ENCODE results near the gene MS4A8. TPM values are rescaled to one million over a fixed set of nuclear protein-coding genes. Genes with fewer than 3 reads are reported as not detected.
"Not testable (repeated sequence)": the region's sequence is repeated elsewhere in the genome, so short reads cannot be mapped to it uniquely, and the experiment has no call there.

Gene MS4A8
- total RNA-seq, 1 donor from 2014 or later = not detected

- H3K27ac Mint-ChIP-seq (ENCODE audit: unreplicated experiment) = no peak overlapping the region
- H3K27me3 Mint-ChIP-seq (ENCODE audit: unreplicated experiment) = peaks cover 8% of the 10 kb centered on the region
- no peaks in the 10 kb centered on the region for H3K36me3 Mint-ChIP-seq (ENCODE audit: unreplicated experiment)
- no peaks in the 10 kb centered on the region for H3K4me1 Mint-ChIP-seq (ENCODE audit: unreplicated experiment)
- H3K4me3 Mint-ChIP-seq (ENCODE audit: unreplicated experiment) = no peak overlapping the region
- TF ChIP-seq, protein P1, sequence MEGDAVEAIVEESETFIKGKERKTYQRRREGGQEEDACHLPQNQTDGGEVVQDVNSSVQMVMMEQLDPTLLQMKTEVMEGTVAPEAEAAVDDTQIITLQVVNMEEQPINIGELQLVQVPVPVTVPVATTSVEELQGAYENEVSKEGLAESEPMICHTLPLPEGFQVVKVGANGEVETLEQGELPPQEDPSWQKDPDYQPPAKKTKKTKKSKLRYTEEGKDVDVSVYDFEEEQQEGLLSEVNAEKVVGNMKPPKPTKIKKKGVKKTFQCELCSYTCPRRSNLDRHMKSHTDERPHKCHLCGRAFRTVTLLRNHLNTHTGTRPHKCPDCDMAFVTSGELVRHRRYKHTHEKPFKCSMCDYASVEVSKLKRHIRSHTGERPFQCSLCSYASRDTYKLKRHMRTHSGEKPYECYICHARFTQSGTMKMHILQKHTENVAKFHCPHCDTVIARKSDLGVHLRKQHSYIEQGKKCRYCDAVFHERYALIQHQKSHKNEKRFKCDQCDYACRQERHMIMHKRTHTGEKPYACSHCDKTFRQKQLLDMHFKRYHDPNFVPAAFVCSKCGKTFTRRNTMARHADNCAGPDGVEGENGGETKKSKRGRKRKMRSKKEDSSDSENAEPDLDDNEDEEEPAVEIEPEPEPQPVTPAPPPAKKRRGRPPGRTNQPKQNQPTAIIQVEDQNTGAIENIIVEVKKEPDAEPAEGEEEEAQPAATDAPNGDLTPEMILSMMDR (IDR thresholded peaks at IDR 0.05) = no peak
- H3K9me3 Mint-ChIP-seq (ENCODE audit: unreplicated experiment) = no peaks in the 10 kb centered on the region
- no peak for DNase-seq (ENCODE audit: extremely low spot score, unreplicated experiment)
Observed at GRCh38 chr11:60753309-60753708, 53.9 kb downstream of the MS4A8 start.

- H3K4me1 Mint-ChIP-seq (ENCODE audit: unreplicated experiment) = no peaks in the 10 kb centered on the region
- no peak for DNase-seq (ENCODE audit: extremely low spot score, unreplicated experiment)
- H3K4me3 Mint-ChIP-seq (ENCODE audit: unreplicated experiment) = no peak overlapping the region
- TF ChIP-seq, protein P1 (IDR thresholded peaks at IDR 0.05) = no peak
- H3K9me3 Mint-ChIP-seq (ENCODE audit: unreplicated experiment) = no peaks in the 10 kb centered on the region
- H3K36me3 Mint-ChIP-seq (ENCODE audit: unreplicated experiment) = no peaks in the 10 kb centered on the region
- peaks cover 19% of the 10 kb centered on the region for H3K27me3 Mint-ChIP-seq (ENCODE audit: unreplicated experiment)
- H3K27ac Mint-ChIP-seq (ENCODE audit: unreplicated experiment) = no peak overlapping the region
Observed at GRCh38 chr11:60754887-60755286, 55.5 kb downstream of the MS4A8 start.

DNA sequence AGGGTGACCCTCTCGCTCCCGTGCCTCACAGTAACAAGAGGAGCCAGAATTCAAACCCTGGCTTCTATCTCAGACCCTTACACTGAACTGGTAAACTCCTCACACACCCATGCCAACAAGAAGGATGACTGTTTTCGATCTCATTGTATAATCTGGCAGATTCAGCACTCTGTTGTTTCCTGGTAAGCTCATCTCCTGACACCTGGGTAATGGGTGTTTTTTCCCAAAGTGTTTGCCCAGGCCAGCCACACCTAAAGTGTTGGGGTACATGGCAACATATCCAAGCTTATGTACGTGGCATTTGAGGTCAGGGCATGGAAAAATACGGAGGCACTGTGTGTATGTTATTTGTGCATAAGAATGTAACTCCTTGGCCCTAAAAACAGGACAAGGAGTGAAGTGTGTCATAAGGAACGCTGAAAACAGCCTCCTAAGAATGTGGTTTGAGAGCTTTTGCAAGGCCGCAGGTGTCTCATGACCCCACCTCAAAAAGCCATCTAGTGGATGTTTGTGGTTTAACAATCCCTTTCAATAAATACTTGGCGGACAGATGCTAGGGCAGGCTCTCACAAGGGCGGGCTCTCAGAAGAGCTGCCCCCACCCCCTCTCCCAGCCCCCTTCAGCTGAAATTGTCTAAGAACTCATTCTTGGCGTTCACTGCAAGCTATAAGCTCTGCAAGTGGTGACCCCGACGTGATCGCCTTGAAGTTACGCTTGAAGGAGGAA, 57.1 kb downstream of the MS4A8 start, which contains the start of gene MS4A15:
Gene MS4A15 (plus strand): TSS at position 561 of the 726 bp plus-strand sequence. CDS start 6,867 bp downstream, outside the sequence.
- no peak for DNase-seq (ENCODE audit: extremely low spot score, unreplicated experiment)

DNA sequence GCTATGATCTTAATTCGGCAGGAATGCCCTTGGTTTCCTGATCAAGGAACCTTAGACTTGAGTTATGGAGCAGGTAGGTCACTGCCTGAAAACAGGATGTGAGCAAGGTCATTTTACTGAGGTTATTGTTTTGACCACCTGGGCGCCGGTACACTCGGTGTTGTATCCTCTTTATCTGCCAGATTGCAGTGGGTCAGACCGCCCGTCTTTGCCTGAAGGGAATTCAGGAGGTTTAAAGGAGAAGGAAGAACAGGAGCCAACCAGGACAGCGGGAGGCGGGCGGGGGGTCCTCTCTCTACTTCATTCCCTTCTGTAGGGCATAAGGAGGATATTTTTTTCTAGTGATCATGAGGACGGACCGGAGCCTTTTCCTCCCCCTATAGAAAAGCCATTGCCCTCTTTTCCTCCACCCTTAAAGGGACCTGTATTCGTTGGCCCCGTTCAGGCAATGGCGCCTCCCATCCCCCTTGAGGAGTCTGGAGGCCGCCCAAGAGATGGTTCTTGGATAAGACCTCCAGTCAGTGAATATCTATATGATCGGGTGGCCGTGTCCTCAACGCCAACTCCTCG, 57.9 kb downstream of the MS4A8 start:
- TF ChIP-seq, protein P1 (IDR thresholded peaks at IDR 0.05) = no peak
- Mint-ChIP-seq H3K36me3 (ENCODE audit: unreplicated experiment) (no peaks in the 10 kb centered on the region), H3K4me3 (ENCODE audit: unreplicated experiment) (no peak overlapping the region), H3K27me3 (ENCODE audit: unreplicated experiment) (peaks cover 32% of the 10 kb centered on the region), H3K9me3 (ENCODE audit: unreplicated experiment) (no peaks in the 10 kb centered on the region), H3K4me1 (ENCODE audit: unreplicated experiment) (no peaks in the 10 kb centered on the region), H3K27ac (ENCODE audit: unreplicated experiment) (no peak overlapping the region)
- no peak for DNase-seq (ENCODE audit: extremely low spot score, unreplicated experiment)

More for the DNA sequence above, 57.1 kb downstream of the MS4A8 start, which contains the start of gene MS4A15:
- TF ChIP-seq, protein P1 (IDR thresholded peaks at IDR 0.05) = peak; percentile 37
- no peaks in the 10 kb centered on the region for H3K4me1 Mint-ChIP-seq (ENCODE audit: unreplicated experiment)
- H3K9me3 Mint-ChIP-seq (ENCODE audit: unreplicated experiment) = no peaks in the 10 kb centered on the region
- no peaks in the 10 kb centered on the region for H3K36me3 Mint-ChIP-seq (ENCODE audit: unreplicated experiment)
- H3K4me3 Mint-ChIP-seq (ENCODE audit: unreplicated experiment) = no peak within 1 kb of the TSS
- peaks cover 28% of the 10 kb centered on the region for H3K27me3 Mint-ChIP-seq (ENCODE audit: unreplicated experiment)
- no peak within 1 kb of the TSS for H3K27ac Mint-ChIP-seq (ENCODE audit: unreplicated experiment)

DNA sequence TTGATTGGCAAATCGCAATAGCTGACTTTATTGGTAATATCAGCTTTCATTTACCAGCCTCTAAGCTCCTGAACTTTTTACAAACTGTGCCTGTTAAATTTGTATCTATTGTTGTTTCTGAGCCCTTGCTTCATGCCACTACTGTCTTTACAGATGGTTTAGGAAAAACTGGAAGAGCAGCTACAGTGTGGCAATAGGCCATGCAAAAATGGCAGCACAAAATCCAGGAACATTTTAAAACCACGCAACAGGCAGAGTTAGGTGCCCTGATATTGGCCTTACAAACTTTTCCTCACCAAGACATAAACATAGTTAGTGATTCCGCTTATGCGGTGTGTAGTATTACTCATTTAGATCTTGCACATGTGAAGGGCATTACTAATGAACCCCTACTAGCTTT, 59.3 kb downstream of the MS4A8 start:
- not testable (repeated sequence) for H3K4me3 Mint-ChIP-seq (ENCODE audit: unreplicated experiment); DNase-seq (ENCODE audit: extremely low spot score, unreplicated experiment); H3K27ac Mint-ChIP-seq (ENCODE audit: unreplicated experiment); H3K4me1 Mint-ChIP-seq (ENCODE audit: unreplicated experiment); H3K36me3 Mint-ChIP-seq (ENCODE audit: unreplicated experiment); H3K9me3 Mint-ChIP-seq (ENCODE audit: unreplicated experiment)
- peaks cover 34% of the 10 kb centered on the region for H3K27me3 Mint-ChIP-seq (ENCODE audit: unreplicated experiment)

DNA sequence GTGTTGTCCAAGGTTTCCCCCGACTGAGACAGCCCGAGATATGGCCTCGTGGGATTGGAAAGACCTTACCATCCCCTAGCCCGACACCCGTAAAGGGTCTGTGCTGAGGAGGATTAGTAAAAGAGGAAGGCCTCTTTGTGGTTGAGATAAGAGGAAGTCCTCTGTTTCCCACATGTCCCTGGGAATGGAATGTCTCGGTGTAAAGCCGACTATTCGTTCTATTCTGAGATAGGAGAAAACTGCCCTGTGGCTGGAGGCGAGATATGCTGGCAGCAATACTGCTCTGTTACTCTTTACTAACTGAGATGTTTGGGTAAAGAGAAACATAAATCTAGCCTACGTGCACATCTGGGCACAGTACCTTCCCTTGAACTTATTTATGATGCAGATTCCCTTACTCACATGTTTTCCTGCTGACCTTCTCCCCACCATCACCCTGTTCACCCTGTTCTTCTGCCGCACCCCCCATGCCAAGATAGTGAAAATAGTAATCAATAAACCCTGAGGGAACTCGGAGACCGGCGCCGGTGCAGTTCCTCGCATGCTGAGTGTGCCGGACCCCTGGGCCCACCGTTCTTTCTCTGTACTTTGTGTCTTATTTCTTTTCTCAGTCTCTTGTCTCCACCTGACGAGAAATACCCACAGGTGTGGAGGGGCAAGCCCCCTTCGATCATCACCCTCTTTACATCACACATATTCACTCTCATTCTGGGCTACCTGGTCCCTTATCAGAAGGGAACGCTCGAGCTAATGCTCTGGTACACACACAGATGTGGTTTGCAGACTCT, 60.2 kb downstream of the MS4A8 start:
- H3K27ac Mint-ChIP-seq (ENCODE audit: unreplicated experiment); DNase-seq (ENCODE audit: extremely low spot score, unreplicated experiment); H3K36me3 Mint-ChIP-seq (ENCODE audit: unreplicated experiment); H3K4me3 Mint-ChIP-seq (ENCODE audit: unreplicated experiment); H3K4me1 Mint-ChIP-seq (ENCODE audit: unreplicated experiment); H3K9me3 Mint-ChIP-seq (ENCODE audit: unreplicated experiment): not testable (repeated sequence)
- peaks cover 34% of the 10 kb centered on the region for H3K27me3 Mint-ChIP-seq (ENCODE audit: unreplicated experiment)

Data from osteocyte (in vitro differentiated cells).